RWPE1 (cell line): ENCODE measurements around the gene GLIS1.

Experiments
- CTCF ChIA-PET: fragments of 350-600 bp; sonication (Branson Sonifier 250); formaldehyde crosslinking; extraction: SDS; loops from one replicate; lab custom pipeline; 2021; lab: Yijun Ruan, JAX
- POLR2A ChIA-PET: fragments of 400-600 bp; formaldehyde crosslinking; extraction: SDS; loops from one replicate; lab custom pipeline; 2020; ENCODE audit warnings: antibody characterized with exemption; ENCODE audit not compliant: low non-redundant PET; lab: Yijun Ruan, JAX
- DNase-seq: peaks from one replicate; pipeline ENCODE4 v3.0.0; 2012; ENCODE audit warnings: low spot score
- H3K27ac ChIP-seq: fragments of 450-650 bp; 2 replicates; pipeline ENCODE4 v1.5.1; 2017
- TF ChIP-seq, protein P1 (sequence below): fragments of 450-650 bp; conservative IDR thresholded peaks from 2 replicates; pipeline ENCODE4 v1.5.1; 2017; ENCODE audit warnings: low read depth, mild to moderate bottlenecking

The GLIS1 gene

DNA sequence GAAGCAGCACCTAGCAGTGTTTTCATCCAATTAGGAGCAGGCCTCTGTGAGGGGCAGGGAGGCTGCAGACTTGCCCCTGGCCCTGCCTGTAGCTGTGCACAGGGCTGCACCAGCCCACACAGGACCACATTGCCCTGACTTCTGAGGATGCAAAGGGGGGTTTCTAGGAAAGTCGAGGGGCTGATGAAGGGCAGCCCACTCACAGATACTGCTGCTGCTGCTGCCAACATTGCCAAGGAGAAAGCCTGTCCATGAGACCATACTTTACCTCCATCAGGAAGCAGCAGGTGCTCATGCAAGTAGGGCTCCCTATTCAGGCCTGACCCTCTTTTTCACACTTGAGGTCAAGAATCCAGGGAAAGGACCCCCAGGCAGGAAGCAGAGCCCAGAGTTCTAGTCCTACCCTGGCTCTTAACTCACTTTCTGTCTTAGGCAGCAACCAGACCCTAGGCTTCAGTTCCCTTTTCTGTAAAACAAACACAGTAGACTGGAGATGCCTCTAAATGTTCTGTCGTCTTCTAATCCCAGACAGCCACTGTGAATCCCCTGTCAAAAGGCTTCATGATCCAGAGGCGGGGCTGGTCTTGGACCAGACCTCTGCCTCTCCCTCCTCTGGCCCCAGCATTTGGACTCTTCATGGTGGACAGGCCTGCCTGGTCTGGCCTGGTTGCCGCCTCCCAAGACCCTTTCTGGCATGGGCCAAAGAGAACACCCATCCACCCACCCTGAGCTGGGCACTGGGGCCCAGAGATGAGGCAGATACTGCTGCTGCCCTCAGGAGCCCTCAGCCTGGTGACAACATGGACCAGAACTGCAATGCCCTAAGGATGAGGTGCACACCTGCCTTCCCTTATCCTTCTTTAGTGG lies 120.2 kb downstream of the GLIS1 start:
- ChIA-PET CTCF (no interaction called here), POLR2A (no interaction called here)
- TF ChIP-seq, protein P1, sequence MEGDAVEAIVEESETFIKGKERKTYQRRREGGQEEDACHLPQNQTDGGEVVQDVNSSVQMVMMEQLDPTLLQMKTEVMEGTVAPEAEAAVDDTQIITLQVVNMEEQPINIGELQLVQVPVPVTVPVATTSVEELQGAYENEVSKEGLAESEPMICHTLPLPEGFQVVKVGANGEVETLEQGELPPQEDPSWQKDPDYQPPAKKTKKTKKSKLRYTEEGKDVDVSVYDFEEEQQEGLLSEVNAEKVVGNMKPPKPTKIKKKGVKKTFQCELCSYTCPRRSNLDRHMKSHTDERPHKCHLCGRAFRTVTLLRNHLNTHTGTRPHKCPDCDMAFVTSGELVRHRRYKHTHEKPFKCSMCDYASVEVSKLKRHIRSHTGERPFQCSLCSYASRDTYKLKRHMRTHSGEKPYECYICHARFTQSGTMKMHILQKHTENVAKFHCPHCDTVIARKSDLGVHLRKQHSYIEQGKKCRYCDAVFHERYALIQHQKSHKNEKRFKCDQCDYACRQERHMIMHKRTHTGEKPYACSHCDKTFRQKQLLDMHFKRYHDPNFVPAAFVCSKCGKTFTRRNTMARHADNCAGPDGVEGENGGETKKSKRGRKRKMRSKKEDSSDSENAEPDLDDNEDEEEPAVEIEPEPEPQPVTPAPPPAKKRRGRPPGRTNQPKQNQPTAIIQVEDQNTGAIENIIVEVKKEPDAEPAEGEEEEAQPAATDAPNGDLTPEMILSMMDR: no peak
- H3K27ac ChIP-seq: no peak overlapping the region
- DNase-seq: no peak

DNA sequence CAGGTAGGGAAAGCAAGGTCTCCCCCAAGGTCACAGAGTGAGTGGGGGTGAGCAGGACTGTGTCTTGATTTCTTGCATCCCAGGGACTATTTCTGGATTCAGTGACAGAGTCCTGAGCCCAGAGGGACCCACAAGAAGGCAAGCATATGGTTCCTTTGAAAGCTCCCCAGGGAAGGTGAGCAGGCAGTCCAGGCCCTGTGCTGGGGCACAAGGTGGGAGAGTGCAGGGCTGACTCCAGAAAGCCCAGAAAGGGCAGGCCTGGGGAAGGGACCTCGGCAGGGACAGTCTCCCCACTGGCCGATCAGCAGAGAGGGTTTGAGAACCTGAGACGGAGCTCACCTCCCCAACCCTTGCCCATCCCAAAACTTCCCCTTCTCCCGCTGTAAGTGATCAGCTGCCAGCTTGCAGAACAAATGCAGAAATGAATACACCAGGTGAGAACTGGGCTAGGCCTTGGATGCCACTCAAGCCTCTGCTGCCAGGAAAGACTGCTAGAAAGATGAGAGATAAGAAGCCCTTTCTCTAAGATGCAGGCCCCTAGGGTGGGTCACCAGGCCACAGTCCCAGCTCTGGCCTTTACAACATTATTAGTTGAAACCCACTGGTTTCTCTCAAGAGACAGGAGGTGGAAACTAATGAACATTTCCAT lies 121.0 kb downstream of the GLIS1 start:
- no peak overlapping the region for H3K27ac ChIP-seq
- CTCF ChIA-PET: interaction anchor here (0.6 kb wide), 1 partner anchor 13 kb away, joined by 3 read pairs; no protein-coding TSS in a partner anchor
- DNase-seq: no peak
- POLR2A ChIA-PET: no interaction called here
- TF ChIP-seq, protein P1: no peak

DNA sequence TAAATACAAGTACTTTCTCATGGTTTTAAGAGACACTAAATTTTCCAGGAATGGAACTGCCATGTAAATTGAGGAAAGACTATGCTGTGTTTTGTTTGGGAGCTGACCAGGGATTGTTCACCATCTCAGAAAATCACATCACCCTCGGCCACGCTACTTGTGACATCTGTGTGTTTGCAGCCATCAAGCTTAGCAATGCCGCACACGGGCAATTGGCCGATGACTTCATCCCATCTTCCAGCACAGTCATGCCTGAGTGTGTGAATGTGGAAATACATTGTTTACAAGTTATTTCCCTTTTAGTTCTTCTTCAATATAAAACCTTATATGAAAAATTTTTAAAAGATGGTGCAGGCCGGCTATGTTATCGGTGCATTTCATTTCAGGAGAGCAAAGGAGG lies 121.6 kb downstream of the GLIS1 start:
- no peak for DNase-seq
- H3K27ac ChIP-seq: no peak overlapping the region
- TF ChIP-seq, protein P1: no peak
- CTCF ChIA-PET: interaction anchor here (0.6 kb wide), 2 partner anchors 13 to 339 kb away, joined by 3 read pairs; no protein-coding TSS in a partner anchor
- POLR2A ChIA-PET: no interaction called here

DNA sequence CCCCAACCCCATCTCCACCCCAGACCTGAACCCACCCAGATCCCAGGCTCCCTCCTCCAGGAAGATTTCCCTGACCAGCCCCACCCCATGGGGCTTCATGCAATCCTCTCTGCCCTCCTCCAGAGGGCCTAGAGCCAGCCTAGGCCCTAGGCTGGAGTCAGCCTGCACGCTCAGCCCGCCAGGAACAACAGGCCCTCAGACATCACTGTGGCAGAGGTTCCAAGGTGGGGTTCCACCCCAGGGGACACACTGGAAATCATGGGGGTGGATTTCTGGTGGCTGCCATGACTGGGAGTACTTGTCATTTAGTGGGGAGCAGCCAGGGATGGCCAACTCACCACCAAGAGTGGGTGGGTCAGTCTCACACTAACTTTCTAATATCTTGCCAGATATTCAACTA lies 122.0 kb downstream of the GLIS1 start:
- DNase-seq: no peak
- TF ChIP-seq, protein P1: no peak
- ChIA-PET CTCF (interaction anchor here (0.6 kb wide), 2 partner anchors 14 to 338 kb away, joined by 3 read pairs; no protein-coding TSS in a partner anchor), POLR2A (no interaction called here)
- no peak overlapping the region for H3K27ac ChIP-seq

DNA sequence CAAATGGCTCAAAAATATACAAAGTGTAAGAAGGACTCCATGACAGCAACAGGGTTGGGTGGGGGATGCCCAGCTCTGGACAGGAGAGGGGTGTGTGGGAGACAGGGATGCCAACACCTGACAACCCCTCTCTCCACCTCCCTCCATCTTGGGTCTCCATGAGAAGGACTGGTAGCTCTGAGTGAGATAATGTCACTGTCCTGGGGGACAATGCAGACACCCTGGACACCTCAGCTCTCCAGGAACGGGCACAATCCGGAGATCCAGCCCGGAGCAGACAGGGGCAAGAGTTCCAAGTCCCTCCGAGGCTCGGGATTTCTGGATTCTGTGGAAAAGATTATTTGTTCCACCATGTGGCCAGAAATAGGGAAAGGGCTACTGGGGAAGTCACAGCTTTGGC lies 122.5 kb downstream of the GLIS1 start:
- POLR2A ChIA-PET: no interaction called here
- CTCF ChIA-PET: interaction anchor here (0.6 kb wide), 1 partner anchor 338 kb away, joined by 3 read pairs; no protein-coding TSS in a partner anchor
- H3K27ac ChIP-seq: no peak overlapping the region
- no peak for DNase-seq
- TF ChIP-seq, protein P1: no peak

DNA sequence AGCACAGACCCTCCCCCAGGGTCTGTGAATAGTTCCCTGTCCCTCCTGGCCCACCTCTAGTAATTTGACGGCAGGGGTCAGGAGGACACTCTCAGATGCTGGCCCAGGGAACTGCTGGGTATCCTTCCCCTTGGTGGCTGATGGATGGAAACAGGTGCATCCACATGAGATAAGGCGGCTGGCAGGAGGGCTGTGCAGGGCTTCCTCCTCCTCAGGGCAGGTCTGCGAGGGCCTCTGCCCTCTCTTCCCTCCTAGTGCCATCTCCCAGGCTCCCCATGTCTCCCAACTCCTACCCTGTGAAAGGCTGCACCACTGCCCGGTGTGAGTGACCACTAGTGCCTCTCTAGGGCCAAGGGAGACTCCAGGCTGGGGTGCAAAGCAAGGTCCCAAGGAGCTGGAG lies 123.9 kb downstream of the GLIS1 start:
- POLR2A ChIA-PET: no interaction called here
- CTCF ChIA-PET: no interaction called here
- TF ChIP-seq, protein P1: no peak
- DNase-seq: no peak
- H3K27ac ChIP-seq: no peak overlapping the region
